IMR-90 (cell line): Measurements from ENCODE around the gene MMP20. TPM values are rescaled to one million over a fixed set of nuclear protein-coding genes. Genes with fewer than 3 reads are reported as not detected.
A peak's percentile ranks its signal among the peaks of the same experiment; 100 is the strongest.

Source experiments
- ATAC-seq: fragments of 200-7000 bp; cut with Tn5 transposase; 2 replicates; pipeline ENCODE4 v1.9.1; 2020; ENCODE audit warnings: low read depth, mild to moderate bottlenecking, moderate library complexity
- BruUV-seq: library from RNA; stranded (reverse); fragments of 400-500 nt; replicated peaks from 2 replicates; lab custom pipeline; 2021; lab: Mats Ljungman, UMichigan
- CTCF ChIA-PET: fragments of 300-600 bp; formaldehyde crosslinking; extraction: SDS; loops from one replicate; lab custom pipeline; 2021; ENCODE audit warnings: antibody characterized with exemption; lab: Yijun Ruan, JAX
- POLR2A ChIA-PET: fragments of 300-600 bp; sonication (Branson Sonifier 250); formaldehyde crosslinking; loops from one replicate; lab custom pipeline; 2022; ENCODE audit warnings: antibody characterized with exemption; ENCODE audit not compliant: unreplicated experiment; lab: Charles Lee
- DNase-seq: peaks from one replicate; pipeline ENCODE4 v3.0.0; 2013
- H2AFZ ChIP-seq: replicated peaks from 2 replicates; pipeline ENCODE3; 2013; ENCODE audit warnings: low read length, mild to moderate bottlenecking; ENCODE audit not compliant: poor library complexity
- H2AK5ac ChIP-seq: 2 replicates; pipeline ENCODE4 v1.6.1; 2013; ENCODE audit warnings: low read depth, low read length, inconsistent platforms
- H2AK9ac ChIP-seq: replicated peaks from 2 replicates; pipeline ENCODE3; 2013; ENCODE audit warnings: mild to moderate bottlenecking, low read depth, low read length, moderate library complexity; ENCODE audit not compliant: poor library complexity
- H2BK120ac ChIP-seq: 2 replicates; pipeline ENCODE4 v1.6.1; 2013; ENCODE audit warnings: low read depth, low read length, inconsistent platforms
- H2BK15ac ChIP-seq: 3 replicates; pipeline ENCODE4 v1.6.1; 2013; ENCODE audit warnings: low read depth, low read length, inconsistent platforms
- H2BK20ac ChIP-seq: 2 replicates; pipeline ENCODE4 v1.6.1; 2013; ENCODE audit warnings: low read depth, mild to moderate bottlenecking, inconsistent platforms, low read length, moderate library complexity
- H2BK5ac ChIP-seq: 2 replicates; pipeline ENCODE4 v1.6.1; 2013; ENCODE audit warnings: mild to moderate bottlenecking, low read depth, low read length, inconsistent platforms; ENCODE audit not compliant: poor library complexity, severe bottlenecking
- H3K14ac ChIP-seq: replicated peaks from 2 replicates; pipeline ENCODE4 v1.6.1; 2013; ENCODE audit warnings: low read depth, low read length, inconsistent platforms
- H3K18ac ChIP-seq: 2 replicates; pipeline ENCODE4 v1.6.1; 2013; ENCODE audit warnings: low read depth, low read length, control low read depth
- H3K23ac ChIP-seq: 2 replicates; pipeline ENCODE4 v1.6.1; 2013; ENCODE audit warnings: low read depth, low read length, inconsistent platforms
- H3K27ac ChIP-seq: 2 replicates; pipeline ENCODE4 v1.5.1; 2013; ENCODE audit warnings: mild to moderate bottlenecking, control low read depth, low read length; ENCODE audit not compliant: insufficient read depth
- H3K27me3 ChIP-seq: 2 replicates; pipeline ENCODE4 v1.6.1; 2013; ENCODE audit warnings: low read length; ENCODE audit not compliant: control insufficient read depth, insufficient read depth
- H3K36me3 ChIP-seq: 2 replicates; pipeline ENCODE4 v1.6.1; 2013; ENCODE audit warnings: low read length, mixed read lengths; ENCODE audit not compliant: control insufficient read depth, insufficient read depth
- H3K4ac ChIP-seq: 2 replicates; pipeline ENCODE4 v1.6.1; 2013; ENCODE audit warnings: low read depth, low read length, inconsistent platforms
- H3K4me1 ChIP-seq: 2 replicates; pipeline ENCODE4 v1.6.1; 2013; ENCODE audit warnings: low read length, mixed read lengths; ENCODE audit not compliant: control insufficient read depth, insufficient read depth
- H3K4me2 ChIP-seq: 2 replicates; pipeline ENCODE4 v1.6.1; 2013; ENCODE audit warnings: low read depth, mild to moderate bottlenecking, control low read depth, low read length, moderate library complexity
- H3K4me3 ChIP-seq: 2 replicates; pipeline ENCODE4 v1.5.1; 2013; ENCODE audit warnings: low read depth, mild to moderate bottlenecking, control low read depth, low read length, moderate library complexity; ENCODE audit not compliant: insufficient read depth
- H3K56ac ChIP-seq: 2 replicates; pipeline ENCODE4 v1.6.1; 2013; ENCODE audit warnings: low read length, inconsistent platforms; ENCODE audit not compliant: insufficient read depth; ENCODE audit errors: extremely low read depth
- H3K79me1 ChIP-seq, 2 experiments: 2 replicates each; pipeline ENCODE4 v1.6.1; 2013; ENCODE audit warnings: low read length in 2 of 2, inconsistent platforms in 1 of 2, low read depth in 1 of 2
- H3K9ac ChIP-seq: 2 replicates; pipeline ENCODE4 v1.6.1; 2013; ENCODE audit warnings: low read depth, low read length, control low read depth
- H3K9me1 ChIP-seq: 2 replicates; pipeline ENCODE4 v1.6.1; 2013; ENCODE audit warnings: low read length, inconsistent platforms; ENCODE audit not compliant: insufficient read depth
- H3K9me3 ChIP-seq: 2 replicates; pipeline ENCODE4 v1.6.1; 2013; ENCODE audit warnings: low read length; ENCODE audit not compliant: control insufficient read depth, insufficient read depth
- H4K20me1 ChIP-seq: 2 replicates; pipeline ENCODE4 v1.6.1; 2013; ENCODE audit warnings: low read length, inconsistent platforms; ENCODE audit not compliant: insufficient read depth
- H4K5ac ChIP-seq: 2 replicates; pipeline ENCODE4 v1.6.1; 2013; ENCODE audit warnings: mild to moderate bottlenecking, low read depth, low read length, control low read depth
- H4K8ac ChIP-seq, 2 experiments: 2 replicates each; pipeline ENCODE4 v1.6.1; 2013; ENCODE audit warnings: low read depth in 2 of 2, low read length in 2 of 2, control low read depth in 1 of 2, inconsistent platforms in 1 of 2
- H4K91ac ChIP-seq: 2 replicates; pipeline ENCODE4 v1.6.1; 2013; ENCODE audit warnings: low read depth, low read length, inconsistent platforms; ENCODE audit not compliant: insufficient read depth
- BHLHE40 ChIP-seq: fragments of 150-350 bp; IDR thresholded peaks from 2 replicates; pipeline ENCODE4 v1.6.1; 2016; ENCODE audit warnings: mild to moderate bottlenecking, low read depth, low read length
- CEBPB ChIP-seq: IDR thresholded peaks from 2 replicates; pipeline ENCODE4 v1.6.1; 2012; ENCODE audit warnings: low read depth, low read length, improper control_type of control experiment
- CHD1 ChIP-seq: IDR thresholded peaks from 2 replicates; pipeline ENCODE4 v1.6.1; 2012; ENCODE audit warnings: low read depth, low read length, improper control_type of control experiment
- FOS ChIP-seq: fragments of 150-350 bp; IDR thresholded peaks from 2 replicates; pipeline ENCODE4 v1.6.1; 2016; ENCODE audit warnings: low read depth, low read length
- MAFK ChIP-seq: IDR thresholded peaks from 2 replicates; pipeline ENCODE4 v1.6.1; 2012; ENCODE audit warnings: low read depth, low read length, improper control_type of control experiment
- MAZ ChIP-seq: IDR thresholded peaks from 2 replicates; pipeline ENCODE4 v1.6.1; 2012; ENCODE audit warnings: low read depth, mild to moderate bottlenecking, low read length, improper control_type of control experiment, moderate library complexity, borderline replicate concordance
- MXI1 ChIP-seq: IDR thresholded peaks from 2 replicates; pipeline ENCODE4 v1.6.1; 2012; ENCODE audit warnings: low read depth, mild to moderate bottlenecking, low read length, moderate library complexity, borderline replicate concordance
- NFE2L2 ChIP-seq: fragments of 150-350 bp; IDR thresholded peaks from 2 replicates; pipeline ENCODE4 v1.6.1; 2016; ENCODE audit warnings: low read depth, mild to moderate bottlenecking, low read length
- POLR2A ChIP-seq: IDR thresholded peaks from 2 replicates; pipeline ENCODE4 v1.6.1; 2012; ENCODE audit warnings: mild to moderate bottlenecking, low read depth, low read length
- RAD21 ChIP-seq: IDR thresholded peaks from 2 replicates; pipeline ENCODE4 v1.6.1; 2012; ENCODE audit warnings: low read length, improper control_type of control experiment
- RCOR1 ChIP-seq: IDR thresholded peaks from 2 replicates; pipeline ENCODE4 v1.6.1; 2012; ENCODE audit warnings: mild to moderate bottlenecking, low read length, improper control_type of control experiment; ENCODE audit not compliant: insufficient replicate concordance
- RFX5 ChIP-seq: IDR thresholded peaks from 2 replicates; pipeline ENCODE4 v1.8.0; 2012; ENCODE audit warnings: low read depth, mild to moderate bottlenecking, low read length, moderate library complexity
- SMC3 ChIP-seq: fragments of 150-350 bp; IDR thresholded peaks from 2 replicates; pipeline ENCODE4 v1.6.1; 2016; ENCODE audit warnings: low read depth, mild to moderate bottlenecking, antibody characterized with exemption, low read length, moderate library complexity
- WGBS, 2 experiments: methylation state at CpG; one replicate each; pipeline versions ENCODE4 v1.1.5 to v1.1.7; 2013; ENCODE audit warnings: missing lambda C conversion rate in 2 of 2; ENCODE audit not compliant: insufficient read length in 1 of 2; ENCODE audit errors: extremely low coverage in 2 of 2; 5-methylcytosine and 5-hydroxymethylcytosine counted together
- dilution Hi-C: fragments of 300-500 bp; cut with HindIII; formaldehyde crosslinking; loops from one replicate; pipeline ENCODE4 v1.14.3; 2018; ENCODE audit warnings: low sequenced_read_pairs; ENCODE audit not compliant: unreplicated experiment
- in situ Hi-C: fragments of 300-500 bp; cut with MboI; formaldehyde crosslinking; loops from 3 replicates; pipeline ENCODE4 v1.14.3; 2019; ENCODE audit warnings: low sequenced_read_pairs, inconsistent platforms, mixed read lengths
- intact Hi-C: fragments of 100-400 bp; cut with micrococcal nuclease; formaldehyde crosslinking; loops from 2 replicates; pipeline ENCODE4 v1.10.0; 2022
- polyA plus RNA-seq, 3 experiments: library from polyadenylated mRNA; depleted of rRNA; stranded (reverse); fragments of >200 nt; gene quantifications; 2 replicates each; pipeline ENCODE4 v1.2.3, GENCODE V29; 2012; ENCODE audit warnings: low replicate concordance in 1 of 3
- total RNA-seq: library from RNA; depleted of rRNA; stranded (reverse); fragments of >200 nt; gene quantifications from 2 replicates; pipeline ENCODE4 v1.2.3, GENCODE V29; 2012
- TF ChIP-seq, protein P1 (sequence below): conservative IDR thresholded peaks from 2 replicates; pipeline ENCODE4 v1.5.1; 2012; ENCODE audit warnings: mild to moderate bottlenecking, low read depth, low read length, improper control_type of control experiment
- TF ChIP-seq, protein P2 (sequence below): fragments of 150-350 bp; IDR thresholded peaks from 2 replicates; pipeline ENCODE4 v1.6.1; 2016; ENCODE audit warnings: low read depth, mild to moderate bottlenecking, low read length, moderate library complexity, borderline replicate concordance
- TF ChIP-seq, protein P3 (sequence below): fragments of 150-350 bp; IDR thresholded peaks from 2 replicates; pipeline ENCODE4 v1.6.1; 2017; ENCODE audit warnings: mild to moderate bottlenecking, antibody characterized with exemption, low read length, low read depth

MMP20 gene
- total and polyA plus RNA-seq, 2 of the 4 experiments (the other 2 are of a cell fraction), result not detected

DNA sequence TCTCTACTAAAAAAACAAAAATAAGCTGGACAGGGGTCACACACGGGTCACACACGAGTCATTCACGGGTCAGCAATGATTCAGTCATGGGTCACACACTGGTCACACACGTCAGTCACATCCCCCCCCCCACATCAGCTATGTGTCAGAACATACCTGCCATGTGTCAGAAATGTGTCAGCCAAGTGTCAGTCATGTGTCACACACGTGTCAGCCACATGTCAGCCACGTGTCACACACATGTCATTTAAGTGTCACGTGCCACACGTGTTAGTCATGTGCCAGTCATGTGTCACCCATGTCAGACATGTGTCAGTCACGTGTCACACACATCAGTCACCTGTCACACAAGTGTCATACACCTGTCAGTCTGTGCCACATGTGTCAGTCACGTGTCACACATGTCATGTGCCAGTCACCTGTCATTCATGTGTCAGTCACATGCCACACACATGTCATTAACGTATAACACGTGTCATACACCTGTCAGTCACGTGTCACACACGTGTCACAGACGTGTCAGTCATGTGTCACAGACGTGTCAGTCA, 28.7 kb upstream of the MMP20 start:
- CTCF ChIA-PET, result interaction anchor here (0.7 kb wide), 1 partner anchor 782 kb away, joined by 4 read pairs; no protein-coding TSS in a partner anchor

More for the DNA sequence above, 28.7 kb upstream of the MMP20 start:
- no TSS peak for BruUV-seq
- ATAC-seq (no peak), DNase-seq (peak; percentile 6)
- dilution Hi-C loops, result no loop called here
- H2BK5ac ChIP-seq, result no peak overlapping the region
- peak overlapping the region; percentile 78 for H2AK9ac ChIP-seq
- H3K9ac ChIP-seq, result no peak overlapping the region
- no peaks in the 10 kb centered on the region for H3K36me3 ChIP-seq
- no peaks in the 10 kb centered on the region for H3K79me1 ChIP-seq
- WGBS, 2 experiments, result 74% methylated on average over 9 of the region's 16 CpGs; no CpG with 5 or more reads in 1 of the 2 experiments
- H3K4me3 ChIP-seq, result no peak overlapping the region
- no peak for TF ChIP-seq RFX5
- no peak for TF ChIP-seq MXI1
- TF ChIP-seq, protein P1, sequence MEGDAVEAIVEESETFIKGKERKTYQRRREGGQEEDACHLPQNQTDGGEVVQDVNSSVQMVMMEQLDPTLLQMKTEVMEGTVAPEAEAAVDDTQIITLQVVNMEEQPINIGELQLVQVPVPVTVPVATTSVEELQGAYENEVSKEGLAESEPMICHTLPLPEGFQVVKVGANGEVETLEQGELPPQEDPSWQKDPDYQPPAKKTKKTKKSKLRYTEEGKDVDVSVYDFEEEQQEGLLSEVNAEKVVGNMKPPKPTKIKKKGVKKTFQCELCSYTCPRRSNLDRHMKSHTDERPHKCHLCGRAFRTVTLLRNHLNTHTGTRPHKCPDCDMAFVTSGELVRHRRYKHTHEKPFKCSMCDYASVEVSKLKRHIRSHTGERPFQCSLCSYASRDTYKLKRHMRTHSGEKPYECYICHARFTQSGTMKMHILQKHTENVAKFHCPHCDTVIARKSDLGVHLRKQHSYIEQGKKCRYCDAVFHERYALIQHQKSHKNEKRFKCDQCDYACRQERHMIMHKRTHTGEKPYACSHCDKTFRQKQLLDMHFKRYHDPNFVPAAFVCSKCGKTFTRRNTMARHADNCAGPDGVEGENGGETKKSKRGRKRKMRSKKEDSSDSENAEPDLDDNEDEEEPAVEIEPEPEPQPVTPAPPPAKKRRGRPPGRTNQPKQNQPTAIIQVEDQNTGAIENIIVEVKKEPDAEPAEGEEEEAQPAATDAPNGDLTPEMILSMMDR, result no peak
- no peak for TF ChIP-seq RCOR1
- no peak for TF ChIP-seq RAD21
- TF ChIP-seq BHLHE40, result no peak
- no peak for TF ChIP-seq NFE2L2
- TF ChIP-seq SMC3, result no peak
- no peak for TF ChIP-seq POLR2A
- no peak for TF ChIP-seq MAZ
- no peak for TF ChIP-seq CEBPB
- TF ChIP-seq FOS, result no peak
- TF ChIP-seq, protein P2, sequence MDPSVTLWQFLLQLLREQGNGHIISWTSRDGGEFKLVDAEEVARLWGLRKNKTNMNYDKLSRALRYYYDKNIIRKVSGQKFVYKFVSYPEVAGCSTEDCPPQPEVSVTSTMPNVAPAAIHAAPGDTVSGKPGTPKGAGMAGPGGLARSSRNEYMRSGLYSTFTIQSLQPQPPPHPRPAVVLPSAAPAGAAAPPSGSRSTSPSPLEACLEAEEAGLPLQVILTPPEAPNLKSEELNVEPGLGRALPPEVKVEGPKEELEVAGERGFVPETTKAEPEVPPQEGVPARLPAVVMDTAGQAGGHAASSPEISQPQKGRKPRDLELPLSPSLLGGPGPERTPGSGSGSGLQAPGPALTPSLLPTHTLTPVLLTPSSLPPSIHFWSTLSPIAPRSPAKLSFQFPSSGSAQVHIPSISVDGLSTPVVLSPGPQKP, result no peak
- no peak for TF ChIP-seq MAFK
- TF ChIP-seq, protein P3, sequence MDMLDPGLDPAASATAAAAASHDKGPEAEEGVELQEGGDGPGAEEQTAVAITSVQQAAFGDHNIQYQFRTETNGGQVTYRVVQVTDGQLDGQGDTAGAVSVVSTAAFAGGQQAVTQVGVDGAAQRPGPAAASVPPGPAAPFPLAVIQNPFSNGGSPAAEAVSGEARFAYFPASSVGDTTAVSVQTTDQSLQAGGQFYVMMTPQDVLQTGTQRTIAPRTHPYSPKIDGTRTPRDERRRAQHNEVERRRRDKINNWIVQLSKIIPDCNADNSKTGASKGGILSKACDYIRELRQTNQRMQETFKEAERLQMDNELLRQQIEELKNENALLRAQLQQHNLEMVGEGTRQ, result no peak
- no peak for TF ChIP-seq CHD1
- 0 out of 2 replicates have a peak, but pooled peaks cover 4% of the 10 kb centered on the region for H3K9me1 ChIP-seq
- no peak overlapping the region for H3K14ac ChIP-seq
- POLR2A ChIA-PET, result no interaction called here
- no peak overlapping the region for H3K4ac ChIP-seq
- no peaks in the 10 kb centered on the region for H3K4me1 ChIP-seq
- H2BK20ac ChIP-seq, result no peak overlapping the region
- no peaks in the 10 kb centered on the region for H4K20me1 ChIP-seq
- H2BK120ac ChIP-seq, result no peak overlapping the region
- H3K18ac ChIP-seq, result no peak overlapping the region
- H3K27me3 ChIP-seq, result peaks cover 5% of the 10 kb centered on the region
- H2AFZ ChIP-seq, result peak overlapping the region; percentile 58
- H3K4me2 ChIP-seq, result no peak overlapping the region
- H2BK15ac ChIP-seq, result no peak overlapping the region
- H4K91ac ChIP-seq, result no peak overlapping the region
- H4K8ac ChIP-seq, result no peak overlapping the region
- H3K27ac ChIP-seq, result no peak overlapping the region
- no peak overlapping the region for H3K23ac ChIP-seq
- in situ Hi-C loops, result no loop called here
- no peak overlapping the region for H3K56ac ChIP-seq
- no peak overlapping the region for H4K5ac ChIP-seq
- intact Hi-C loops, result no loop called here
- no peak overlapping the region for H2AK5ac ChIP-seq
- H3K9me3 ChIP-seq, result no peaks in the 10 kb centered on the region; the same call in 1 of the 2 replicates
